NCI-H2029 treated with DMSO at 0.1 percent for 48 hours (cell line): ENCODE measurements around the gene WFS1.

ENCODE experiments used
- DNase-seq: peaks from one replicate; lab custom pipeline; 2025; lab: John Stamatoyannopoulos, UW

Gene WFS1

DNA sequence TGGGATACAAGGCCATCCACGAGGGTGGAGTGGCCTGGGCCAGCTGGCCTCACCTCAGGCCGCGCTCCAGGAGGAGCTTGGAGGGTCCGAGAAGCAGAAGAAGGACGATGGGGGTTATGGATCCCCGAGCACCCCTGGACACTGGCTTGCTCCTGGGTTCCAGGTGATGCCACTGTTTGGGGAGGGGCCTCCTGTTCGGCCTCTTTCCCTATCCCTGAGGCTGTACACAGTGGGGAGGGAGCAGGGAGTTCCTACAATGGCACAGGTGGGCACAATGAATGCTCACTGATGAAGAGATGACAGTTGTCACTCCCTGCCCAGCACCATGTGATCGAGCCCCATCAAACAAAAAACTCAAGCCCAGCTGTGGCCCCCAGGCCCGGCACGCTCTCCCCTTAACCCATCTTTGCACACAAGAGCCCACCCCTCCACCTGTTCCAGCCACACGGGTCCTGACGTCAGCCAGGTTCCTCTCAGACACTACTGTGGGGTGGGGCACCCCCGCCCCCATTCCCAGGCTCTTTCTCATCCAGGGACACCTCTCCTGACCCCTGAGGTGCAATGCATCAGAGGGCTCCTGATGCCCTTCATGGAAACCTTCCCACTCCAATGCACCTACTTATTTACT, 70.3 kb downstream of the WFS1 start:
- no peak for DNase-seq

DNA sequence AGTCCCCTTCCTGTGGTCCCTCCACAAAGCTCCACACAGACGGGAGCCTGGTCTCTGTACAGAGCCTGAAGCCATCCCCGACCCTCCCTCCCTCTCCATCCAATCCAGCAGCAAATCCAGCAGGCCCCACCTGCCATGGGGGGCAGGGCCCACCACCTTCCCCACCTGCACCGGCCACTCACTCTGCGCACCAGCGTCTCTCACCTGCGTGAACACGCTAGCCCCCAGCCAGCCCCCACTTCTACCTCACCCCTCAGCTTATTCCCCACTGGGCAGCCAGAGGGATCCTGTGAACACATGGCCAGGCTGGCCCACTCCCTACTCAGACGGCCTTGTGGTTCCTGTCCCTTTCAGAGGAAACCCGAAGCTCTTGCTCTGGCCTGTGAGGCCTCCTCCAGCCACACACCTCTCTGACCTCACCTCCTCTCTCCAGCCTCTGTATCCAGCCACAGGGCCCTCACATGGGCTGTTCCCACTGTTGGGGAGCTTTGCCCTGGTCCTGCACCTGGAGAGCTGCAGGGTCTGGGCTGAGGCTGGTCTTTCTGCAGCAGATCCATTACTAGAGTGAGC, 70.9 kb downstream of the WFS1 start:
- no peak for DNase-seq

GRCh38 chr4:6341696-6342095, 72.0 kb downstream of the WFS1 start:
- no peak for DNase-seq

DNA sequence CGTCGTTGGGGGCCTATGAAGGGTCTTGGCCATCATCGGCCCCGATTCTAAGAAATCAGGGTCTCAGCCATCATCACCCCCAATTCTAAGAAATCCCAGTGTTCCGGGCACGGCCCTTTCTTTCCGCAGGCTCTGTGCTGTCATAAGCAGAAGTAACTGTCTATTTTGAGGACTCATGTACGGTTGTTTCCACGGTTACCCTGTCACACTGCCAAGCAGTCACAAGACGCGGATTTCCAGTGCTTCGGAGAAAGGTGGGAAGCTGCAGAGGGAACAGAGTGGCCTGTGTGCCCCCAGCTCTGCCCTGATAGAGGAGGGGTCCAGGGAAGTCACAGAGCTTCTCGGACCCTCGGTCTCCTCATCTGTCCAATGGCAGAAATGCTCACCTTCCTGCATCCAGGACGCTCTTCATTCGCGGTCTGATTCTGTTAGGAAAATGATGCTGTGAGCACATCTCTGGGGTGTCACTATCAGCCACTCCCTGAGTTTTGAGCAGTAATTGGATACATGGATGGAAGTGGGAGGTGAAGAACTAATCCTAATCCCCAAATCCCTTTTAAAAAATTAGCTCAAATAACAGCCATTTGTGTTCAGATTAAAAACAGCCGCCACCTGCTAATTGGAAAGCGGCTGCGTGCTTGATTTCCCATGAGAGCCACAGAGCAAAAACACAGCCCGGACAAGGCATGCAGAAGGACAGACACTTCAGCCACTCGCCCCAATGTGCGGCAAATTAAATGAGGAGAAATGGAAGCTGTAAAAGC, 73.1 kb downstream of the WFS1 start:
- peak; percentile 20 for DNase-seq

- DNase-seq = no peak
These were observed 74.3 kb downstream of the WFS1 start for GRCh38 chr4:6343939-6344408.

DNA sequence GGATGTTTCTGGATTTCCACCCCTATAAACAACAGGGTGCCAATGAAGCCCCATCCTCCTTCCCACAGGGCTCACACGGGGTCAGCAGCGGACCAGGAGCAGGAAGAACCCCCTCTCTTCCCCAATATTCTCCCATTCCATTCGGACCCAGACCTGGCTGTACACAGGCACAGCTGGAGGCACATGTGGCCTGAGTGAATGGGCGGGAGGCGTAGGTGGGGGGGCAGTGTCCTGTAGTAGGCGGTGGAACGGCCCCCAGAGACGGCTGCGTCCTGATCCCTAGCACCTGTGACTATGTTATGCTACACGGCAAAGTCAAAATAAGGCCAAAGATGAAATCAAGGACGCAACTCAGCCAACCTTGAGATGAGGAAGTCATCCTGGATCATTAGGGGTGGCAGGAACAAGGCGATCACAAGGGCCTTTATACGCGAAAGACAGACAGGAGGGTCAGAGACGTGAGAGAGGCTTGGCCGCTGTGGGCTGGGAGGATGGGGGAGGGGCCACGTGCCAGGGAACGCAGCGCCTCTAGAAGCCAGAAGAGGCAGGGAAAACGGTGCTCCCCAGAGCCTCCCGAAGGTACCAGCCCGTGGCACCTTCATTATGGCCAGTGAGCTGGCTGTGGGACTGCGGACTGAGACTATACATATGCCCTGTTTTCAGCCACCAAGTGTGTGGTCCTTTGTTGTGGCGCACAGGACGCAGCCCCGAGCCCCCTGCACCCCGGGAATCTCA, 75.6 kb downstream of the WFS1 start:
- DNase-seq = no peak

DNA sequence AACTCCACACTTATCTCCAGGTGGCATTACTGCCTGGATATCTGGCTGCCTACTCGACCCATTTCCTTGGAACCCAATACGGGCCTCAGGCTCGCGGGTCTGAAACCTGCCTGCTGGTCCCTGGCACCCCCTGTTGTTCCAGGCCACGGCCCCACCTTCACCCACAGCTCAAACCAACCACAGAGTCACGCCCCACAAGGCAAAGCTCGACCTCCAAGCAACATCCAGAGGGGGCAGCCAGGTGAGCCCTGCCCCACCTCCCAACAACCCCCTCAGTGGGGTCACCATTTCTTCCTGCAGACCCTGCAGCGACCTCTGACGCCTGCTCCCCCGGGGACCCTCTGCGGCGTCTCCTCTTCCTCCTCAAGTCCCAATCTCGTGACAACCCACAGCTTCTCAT, 76.2 kb downstream of the WFS1 start:
- no peak for DNase-seq

DNA sequence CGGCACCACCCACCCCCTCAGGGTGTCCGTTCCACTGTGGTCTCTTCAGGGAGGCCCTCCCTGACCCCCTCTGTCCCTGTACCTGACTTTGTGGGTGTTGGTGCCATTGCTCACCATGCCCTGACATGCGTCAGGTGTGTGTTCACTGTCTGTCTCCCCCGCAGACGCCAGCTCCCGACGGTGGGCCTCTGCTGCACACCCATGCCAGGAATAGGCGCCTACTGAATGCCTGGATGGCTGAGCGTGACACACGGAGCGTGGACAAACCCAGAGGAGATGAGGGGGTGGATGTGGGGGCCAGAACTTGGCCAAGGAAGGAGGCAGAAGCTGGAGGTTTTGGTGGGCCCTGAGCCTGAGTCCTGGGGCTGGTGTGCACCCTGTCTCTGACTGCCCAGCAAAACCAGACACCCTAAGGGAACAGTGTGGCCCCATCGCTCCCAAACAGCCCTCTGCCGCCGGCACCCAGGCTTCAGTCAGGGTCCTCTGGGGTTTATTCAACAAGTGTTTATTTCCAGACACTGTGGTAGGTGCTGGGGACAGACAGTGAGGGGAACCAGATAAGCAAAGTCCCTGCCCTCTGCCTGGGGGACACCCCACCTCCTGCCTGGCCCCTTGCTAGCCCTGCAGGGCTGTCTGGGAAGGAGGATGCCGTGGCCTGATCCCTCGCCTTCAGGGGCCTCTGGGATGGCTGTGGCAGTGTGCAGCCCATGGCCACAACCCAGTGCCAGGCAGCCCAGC, 76.9 kb downstream of the WFS1 start:
- no peak for DNase-seq

DNA sequence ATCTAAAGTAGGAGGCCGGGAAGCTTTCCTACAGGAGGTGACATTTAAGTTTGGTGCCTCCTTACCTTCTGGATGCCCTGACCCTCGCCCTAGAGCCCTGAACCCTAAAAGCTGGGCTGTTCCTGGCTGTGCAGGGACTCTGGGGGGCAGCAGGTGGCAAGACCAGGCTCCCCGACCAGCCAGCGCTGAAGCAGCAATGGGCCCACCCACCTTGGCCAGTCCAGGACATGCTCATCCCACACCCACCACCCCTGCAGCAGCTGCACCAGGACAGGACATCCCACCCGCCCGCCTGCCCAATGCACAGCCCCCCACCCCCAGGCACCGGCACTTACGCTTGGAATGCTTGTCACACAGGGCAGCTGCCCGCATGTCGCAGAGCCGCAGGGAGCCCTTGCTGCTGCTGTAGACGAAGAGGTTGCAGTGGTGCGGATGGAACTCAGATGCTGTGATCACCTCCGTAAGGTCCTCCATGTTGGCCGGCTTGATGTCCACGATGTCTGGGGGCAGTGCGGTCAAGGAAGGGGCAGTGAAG, 77.9 kb downstream of the WFS1 start:
- no peak for DNase-seq

- DNase-seq = no peak
These were observed 78.8 kb downstream of the WFS1 start for GRCh38 chr4:6348408-6348807.

- DNase-seq = no peak
These were observed 80.4 kb downstream of the WFS1 start for GRCh38 chr4:6349896-6350603.

DNA sequence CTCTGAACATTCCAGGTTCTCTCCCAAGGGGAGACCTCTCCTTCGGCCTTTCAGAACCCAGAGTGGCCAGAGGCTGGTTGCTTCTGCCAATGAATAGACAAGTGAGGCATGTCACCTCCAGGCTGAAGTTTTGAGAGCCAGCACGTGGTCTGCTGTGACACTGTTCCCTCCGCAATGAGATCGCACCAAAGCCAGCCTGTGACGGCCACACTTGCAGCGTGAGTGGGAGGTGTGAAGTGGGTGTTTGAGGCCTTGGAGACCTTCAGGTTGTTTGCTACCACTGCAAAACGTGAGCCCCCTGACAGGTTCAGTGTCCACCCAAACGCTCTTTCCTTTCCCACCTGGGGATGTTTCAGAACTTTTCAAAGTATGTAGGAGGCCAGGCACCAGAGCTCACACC, 81.0 kb downstream of the WFS1 start:
- no peak for DNase-seq

GRCh38 chr4:6351246-6352000, 81.8 kb downstream of the WFS1 start:
- DNase-seq = no peak

DNA sequence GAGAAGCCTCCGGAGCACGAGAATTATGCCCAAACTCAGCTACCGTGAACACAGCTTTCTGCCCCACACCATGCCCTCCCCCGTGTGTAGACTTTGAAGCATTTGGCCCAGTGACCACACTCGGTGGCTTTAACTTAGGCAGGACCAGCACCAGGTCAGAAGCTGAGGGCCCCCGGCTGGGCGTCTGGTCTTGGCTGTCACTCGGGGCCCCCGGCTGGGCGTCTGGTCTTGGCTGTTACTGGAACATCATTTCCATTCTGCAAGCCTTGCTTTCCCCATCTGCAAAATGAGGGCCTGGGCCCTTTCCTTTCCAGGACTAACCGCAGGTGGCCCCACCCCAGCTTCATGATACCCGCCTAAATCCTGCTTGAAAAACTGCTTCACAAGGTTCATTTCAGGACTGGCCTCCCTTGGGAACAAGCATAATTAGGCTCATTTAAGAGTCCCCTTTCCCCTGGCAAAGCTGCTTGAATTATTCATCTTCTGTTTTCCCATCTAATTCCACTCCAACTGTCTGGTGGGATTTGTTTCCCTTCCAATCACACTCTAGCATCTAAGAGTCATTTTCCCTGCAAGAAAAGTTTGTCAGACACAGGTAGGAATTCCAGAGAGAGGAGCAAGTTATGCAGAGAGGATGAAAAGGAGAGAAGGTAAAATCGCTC, 82.5 kb downstream of the WFS1 start:
- DNase-seq = no peak
